Ammon's horn (tissue), 1 donor: ENCODE measurements around the gene NKX2-4.
"Not testable (repeated sequence)": the region's sequence is repeated elsewhere in the genome, so short reads cannot be mapped to it uniquely, and the experiment has no call there.

ENCODE experiments used
- DNase-seq: peaks from one replicate; pipeline ENCODE4 v3.0.0-alpha.2; 2016; ENCODE audit warnings: low spot score

NKX2-4 gene

DNA sequence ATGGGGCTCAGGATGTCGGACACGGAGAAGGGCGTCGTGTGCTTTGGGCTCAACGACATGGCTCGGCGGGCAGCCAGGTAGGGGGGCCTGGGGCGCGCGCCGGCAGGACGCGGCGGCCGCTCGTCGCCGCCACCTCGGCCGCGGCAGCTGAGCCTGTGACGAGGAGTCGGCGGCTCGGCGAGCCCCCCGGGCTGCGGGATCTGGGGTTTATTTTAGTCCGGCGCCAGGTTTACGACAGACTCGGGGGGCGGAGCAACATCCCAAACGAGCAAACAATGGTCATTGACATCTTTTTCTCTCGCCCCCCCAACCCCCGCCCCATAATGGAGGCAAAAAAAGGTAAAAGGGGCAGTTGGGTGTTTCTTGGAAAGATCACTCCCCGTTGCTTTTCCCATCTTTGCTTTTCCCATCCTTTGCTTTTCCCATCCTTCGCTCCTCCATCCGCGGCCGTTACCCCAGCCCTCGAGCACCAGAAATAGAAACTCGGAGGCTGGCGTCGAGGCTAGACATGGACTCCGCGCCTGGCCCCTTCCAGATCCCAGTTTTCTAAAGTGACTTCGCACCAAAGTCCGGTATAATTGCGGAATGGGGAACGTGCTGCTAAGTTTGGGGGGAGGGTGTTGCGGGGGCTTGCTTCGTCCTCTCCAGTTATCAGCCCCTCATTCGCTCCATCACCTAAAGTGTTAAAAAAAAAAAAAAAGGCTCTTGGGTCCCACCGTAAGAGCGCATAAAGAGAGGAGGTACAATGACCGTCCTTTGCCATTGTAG, at the start of gene NKX2-4:
TSS of gene NKX2-4 (minus strand) at position 186 of the 768 bp plus-strand sequence. CDS start at position 59, 127 bp downstream.
- DNase-seq: no peak

DNA sequence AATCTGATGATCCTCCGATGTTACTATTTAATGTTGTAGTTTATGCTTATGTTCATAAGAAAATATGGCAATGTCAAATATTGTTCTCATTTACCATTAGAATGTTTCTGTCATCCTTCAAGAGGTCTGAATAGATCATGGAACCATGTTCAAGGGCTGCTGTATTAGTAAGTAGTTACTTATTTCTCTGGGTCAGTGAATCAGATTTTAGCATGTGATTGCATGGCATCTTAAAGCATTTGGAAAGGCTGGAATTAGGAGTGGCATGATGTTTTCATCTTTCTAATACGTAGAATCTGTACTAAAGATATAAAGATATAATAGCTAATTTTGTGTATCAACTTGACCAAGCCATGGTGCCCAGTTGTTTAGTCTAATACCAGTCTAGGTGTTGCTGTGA, 40.5 kb upstream of the NKX2-4 start:
- DNase-seq: no peak

DNA sequence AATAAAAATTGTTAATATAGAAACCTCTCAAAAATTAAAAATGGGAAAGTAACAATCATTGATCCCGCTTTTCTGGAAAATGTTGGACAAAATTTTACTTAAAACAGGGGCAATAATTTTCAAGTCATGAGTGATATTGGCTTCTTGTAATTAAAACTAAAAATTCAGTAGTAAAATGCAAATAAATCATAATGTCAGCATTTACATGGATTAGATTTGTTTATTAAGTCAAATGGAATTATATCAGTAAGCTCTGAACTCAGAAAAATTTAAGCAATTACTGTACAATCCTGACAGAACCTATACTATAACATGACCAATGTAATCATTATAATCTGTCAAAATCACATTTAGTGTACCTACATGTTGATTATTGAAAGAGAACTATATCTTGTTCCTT, 39.9 kb upstream of the NKX2-4 start:
- no peak for DNase-seq

DNA sequence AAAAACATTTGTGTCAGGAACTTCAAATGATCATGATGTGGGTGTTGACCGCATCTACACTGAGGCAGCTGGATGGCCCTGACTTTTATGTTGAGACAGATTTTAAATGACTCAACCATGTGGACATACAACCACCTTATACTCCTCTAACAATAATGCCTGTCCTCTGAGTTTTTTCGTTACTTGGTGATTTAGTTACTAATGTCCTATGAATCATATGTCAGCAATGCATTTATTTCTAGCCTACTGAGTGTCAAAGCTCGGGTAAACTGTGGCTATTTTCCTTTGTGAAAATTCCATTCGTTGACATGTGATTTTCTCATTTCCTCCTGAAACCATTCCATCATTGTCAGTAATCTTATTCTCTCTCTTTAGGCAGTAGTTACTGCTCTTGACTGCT, 38.9 kb upstream of the NKX2-4 start:
- no peak for DNase-seq

DNA sequence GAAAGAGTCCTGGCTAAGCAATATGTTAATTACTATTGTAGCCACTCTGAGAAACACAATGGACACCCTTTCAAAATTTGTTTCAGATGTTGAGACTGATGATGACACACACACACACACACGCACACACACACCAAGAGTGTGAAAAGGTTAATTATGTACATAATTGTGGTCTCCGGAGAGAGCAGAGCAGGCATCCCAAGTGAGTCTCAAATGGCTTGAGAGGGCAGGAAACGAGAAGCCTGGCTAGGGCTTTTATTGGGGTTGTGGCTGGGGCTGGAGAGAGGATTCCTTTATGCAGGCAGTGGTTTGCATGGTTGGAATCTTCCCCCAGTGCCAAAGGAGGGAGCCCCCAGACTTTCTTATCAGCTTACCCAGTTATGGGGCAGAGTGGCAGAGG, 38.2 kb upstream of the NKX2-4 start:
- no peak for DNase-seq

DNA sequence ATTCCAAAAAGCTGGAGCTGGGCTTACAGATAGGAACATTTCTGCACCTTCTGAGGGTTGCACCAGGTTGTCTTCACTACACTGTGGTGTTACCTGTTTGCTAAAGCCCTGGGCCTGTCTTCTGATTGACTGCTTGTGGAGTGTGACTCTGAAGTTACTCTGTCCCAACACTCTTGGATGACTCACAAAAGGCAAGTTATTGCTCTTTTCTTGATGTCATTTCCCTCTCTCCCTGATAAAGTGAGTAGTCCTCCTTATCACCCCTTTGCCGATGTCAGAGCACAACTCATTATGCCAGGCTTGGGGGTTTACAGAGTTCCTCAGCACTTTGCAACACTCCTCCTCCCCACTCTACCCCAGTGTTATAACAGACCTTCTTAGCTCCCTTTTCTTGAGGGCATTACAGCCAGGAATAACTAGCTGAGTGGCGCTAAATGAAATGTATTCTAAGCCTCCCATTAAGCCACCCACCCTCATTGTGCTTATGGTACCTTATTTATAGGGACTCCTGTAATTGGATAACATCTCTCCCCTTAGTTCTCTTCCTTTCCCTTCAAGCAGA, 36.1 kb upstream of the NKX2-4 start:
- no peak for DNase-seq

DNA sequence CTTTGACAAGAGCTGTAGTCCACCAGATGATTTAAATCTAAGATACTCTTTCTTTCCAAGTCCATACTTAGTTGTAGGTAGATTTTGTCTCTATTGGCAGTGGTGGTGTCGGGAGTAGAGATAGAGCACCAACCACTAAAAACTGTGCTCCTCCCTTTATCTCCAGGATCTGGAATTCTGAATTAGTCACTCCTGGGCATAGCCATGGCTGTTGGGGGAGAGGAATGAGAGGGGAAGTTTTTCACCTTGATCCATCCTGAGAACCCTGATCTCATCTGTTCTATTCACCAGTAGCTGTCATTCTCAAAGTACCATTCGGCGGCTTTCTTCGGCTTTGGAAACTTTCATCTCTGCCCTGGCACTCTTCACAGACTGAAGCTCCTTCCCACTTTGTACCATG, 35.6 kb upstream of the NKX2-4 start:
- no peak for DNase-seq

DNA sequence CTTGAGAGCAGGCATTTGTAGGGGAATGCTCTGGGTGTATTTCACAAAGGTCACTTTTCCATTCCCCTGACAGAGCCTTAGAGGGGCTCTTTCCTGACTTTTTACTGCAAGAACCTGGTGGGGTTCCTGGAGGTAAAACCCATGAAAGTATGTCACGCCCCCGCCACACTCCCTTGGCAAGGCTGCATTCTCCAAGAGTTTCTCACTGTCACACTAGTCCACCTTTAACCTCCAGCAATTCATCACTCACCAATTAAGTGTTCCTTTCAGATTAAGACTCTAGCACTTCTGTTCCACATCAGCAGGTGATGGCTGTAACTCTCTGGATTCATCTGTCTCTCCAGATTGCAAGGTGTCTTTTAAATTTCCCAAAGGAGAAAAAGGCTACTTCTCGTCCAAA, 32.7 kb upstream of the NKX2-4 start:
- no peak for DNase-seq

DNA sequence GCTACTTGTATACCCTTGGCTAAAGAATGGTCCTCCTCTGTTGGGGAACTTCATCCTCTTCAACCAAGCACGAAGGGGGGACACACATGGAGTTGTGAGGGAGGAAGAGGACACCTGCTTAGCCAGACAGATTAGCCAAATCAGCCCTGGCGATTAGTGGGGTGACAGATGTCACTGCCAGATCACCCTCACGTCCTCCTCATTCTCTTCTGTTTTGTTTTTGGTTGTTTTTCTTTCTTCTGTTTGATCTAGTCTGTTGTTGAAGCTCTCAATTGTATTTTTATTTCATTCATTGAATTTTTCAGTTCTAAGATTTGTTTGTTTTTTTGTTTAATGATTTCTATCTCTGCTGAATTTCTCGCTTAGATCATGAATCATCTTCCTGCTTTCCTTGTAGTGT, 27.5 kb upstream of the NKX2-4 start:
- DNase-seq: no peak

DNA sequence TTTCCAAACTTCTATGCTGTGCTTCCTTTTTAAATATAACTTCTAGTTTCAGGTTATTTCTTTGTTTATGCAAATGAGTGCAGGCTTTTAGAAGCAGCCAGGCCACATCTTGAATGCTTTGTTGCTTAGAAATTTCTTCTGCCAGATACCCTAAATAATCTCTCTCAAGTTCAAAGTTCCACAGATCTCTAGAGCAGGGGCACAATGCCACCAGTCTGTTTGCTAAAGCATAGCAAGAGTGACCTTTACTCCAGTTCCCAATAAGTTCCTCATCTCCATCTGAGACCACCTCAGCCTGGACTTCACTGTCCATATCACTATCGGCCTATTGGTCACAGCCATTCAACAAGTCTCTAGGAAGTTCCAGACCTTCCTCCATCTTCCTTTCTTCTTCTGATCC, 26.4 kb upstream of the NKX2-4 start:
- not testable (repeated sequence) for DNase-seq

DNA sequence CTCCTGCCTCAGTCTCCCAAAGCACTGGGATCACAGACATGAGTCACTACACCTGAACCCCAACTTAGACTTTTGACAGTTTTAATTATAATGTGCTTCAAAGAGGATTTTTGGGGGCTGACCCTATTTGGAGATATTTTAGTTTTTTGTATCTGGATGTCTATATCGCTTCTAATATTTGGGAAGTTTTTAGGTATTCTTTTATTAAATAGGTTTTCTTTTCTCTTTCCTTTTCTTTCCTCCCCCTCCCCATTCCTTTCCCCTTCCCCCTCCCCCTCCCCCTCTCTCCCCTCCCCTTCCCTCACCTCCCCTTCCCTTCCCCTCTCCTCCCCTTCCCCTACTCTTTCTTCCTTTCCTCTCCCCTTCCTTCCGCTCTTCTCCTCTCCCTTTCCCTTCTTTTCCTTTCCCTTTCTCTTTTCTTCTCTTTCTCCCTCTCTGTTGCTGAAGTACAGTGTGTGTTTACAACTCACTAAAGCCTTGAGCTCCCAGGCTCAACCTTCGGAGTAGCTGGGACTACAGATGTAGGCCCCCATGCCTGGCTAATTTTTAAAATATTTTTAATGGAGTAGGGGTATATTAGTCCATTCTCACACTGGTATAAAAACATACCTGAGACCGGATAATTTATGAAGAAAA, 24.4 kb upstream of the NKX2-4 start:
- no peak for DNase-seq

DNA sequence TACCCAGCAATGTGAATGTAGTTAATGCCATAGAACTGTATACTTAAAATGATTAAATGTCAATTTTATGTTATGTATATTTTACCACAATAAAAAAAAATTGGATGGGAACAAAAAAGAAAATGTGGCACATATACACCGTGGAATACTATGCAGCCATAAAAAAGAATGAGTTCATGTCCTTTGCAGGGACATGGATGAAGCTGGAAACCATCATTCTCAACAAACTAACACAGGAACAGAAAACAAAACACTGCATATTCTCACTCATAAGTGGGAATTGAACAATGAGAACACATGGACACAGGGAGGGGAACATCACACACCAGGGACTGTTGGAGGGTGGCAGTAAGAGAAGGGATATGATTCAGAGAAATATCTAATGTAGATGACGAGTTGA, 21.8 kb upstream of the NKX2-4 start:
- DNase-seq: not testable (repeated sequence)

DNA sequence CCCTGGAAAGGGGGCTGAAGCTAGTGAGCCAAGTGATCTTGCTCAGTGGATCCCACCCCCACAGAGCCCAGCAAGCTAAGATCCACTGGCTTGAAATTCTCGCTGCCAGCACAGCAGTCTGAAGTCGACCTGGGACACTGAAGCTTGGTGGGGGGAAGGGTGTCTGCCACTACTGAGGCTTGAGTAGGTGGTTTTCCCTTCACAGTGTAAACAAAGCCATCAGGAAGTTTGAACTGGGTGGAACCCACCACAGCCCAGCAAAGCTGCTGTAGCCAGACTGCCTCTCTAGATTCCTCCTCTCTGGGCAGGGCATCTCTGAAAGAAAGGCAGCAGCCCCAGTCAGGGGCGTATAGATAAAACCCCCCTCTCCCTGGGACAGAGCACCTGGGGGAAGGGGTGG, 16.7 kb upstream of the NKX2-4 start:
- not testable (repeated sequence) for DNase-seq

DNA sequence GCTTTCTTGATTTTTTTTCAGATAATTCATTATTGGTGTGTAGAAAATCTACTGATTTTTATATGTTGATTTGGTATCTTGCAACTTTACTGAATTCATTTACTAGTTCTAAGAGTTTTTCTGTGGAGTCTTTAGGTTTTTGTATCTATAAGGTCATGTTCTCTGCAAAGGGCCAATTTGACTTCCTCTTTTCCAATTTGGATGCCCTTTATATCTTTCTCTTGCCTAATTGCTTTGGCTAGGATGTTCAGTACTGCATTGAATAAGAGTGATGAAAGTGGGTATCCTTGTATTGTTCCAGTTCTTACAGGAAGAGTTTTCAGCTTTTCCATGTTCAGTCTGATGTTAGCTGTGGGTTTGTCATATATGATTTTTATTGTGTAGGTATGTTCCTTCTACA, 14.4 kb upstream of the NKX2-4 start:
- no peak for DNase-seq

DNA sequence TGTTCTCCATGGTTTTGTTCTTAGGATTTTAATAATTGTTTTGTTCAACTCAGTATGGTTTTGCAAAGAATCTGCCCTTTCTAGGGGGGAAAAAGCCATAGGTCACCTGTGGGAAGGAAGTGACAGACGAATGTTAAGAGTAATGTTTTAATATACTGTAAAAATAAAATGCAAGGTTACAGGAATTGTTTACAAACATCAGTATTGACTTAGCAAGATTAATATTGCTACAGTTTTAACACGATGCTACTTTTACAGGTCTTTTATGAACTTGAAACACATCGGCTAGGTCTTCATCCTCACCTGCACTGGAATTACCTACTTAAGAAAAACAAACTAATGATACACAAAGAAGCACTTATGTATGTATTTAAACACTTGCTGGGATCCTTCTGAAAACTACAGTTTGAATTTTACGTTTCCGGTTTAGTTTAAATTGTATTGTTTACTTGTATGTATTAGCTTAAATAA, 1.7 kb upstream of the NKX2-4 start:
- DNase-seq: no peak

DNA sequence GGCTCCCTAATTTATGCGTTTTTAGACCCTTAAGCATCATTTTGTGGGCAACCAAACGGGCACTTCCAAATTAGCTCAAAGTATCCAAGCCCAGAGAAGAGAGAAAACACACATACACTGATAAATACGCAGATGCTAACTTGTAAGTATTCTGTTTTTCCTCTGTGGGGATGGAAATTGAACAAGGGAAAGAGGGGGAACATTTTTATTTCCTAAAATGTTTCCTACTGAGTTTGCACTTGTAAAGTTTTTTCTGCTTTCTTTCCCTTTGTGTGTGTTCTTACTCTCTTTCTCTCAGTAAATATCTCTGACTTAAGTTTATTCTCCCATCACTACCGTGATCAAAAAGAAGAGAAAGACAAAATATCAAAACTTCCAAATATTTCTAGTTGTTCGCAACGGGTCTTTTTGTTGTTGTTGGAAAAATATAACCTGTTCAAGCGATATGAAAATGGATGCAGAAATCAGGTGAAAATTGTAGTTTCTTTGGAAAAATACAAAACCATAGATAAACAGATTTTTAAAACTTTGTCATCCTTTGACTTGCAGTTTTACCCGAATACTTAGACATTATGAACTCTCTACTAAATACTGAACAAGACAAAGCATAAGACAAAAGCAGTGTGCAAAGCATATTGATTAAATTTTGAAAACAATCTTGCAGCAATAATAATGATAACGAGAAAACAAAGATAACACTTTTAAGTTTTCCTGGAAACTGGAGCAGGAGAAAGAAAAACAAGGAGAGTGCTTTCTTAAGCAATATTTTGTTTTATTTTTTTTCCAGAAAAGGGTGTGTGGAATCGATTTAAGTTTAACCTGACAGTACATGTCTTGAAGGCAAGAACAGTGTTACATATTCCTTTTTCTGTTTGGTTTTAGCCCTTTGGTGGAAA, 1.0 kb upstream of the NKX2-4 start:
- DNase-seq: no peak

DNA sequence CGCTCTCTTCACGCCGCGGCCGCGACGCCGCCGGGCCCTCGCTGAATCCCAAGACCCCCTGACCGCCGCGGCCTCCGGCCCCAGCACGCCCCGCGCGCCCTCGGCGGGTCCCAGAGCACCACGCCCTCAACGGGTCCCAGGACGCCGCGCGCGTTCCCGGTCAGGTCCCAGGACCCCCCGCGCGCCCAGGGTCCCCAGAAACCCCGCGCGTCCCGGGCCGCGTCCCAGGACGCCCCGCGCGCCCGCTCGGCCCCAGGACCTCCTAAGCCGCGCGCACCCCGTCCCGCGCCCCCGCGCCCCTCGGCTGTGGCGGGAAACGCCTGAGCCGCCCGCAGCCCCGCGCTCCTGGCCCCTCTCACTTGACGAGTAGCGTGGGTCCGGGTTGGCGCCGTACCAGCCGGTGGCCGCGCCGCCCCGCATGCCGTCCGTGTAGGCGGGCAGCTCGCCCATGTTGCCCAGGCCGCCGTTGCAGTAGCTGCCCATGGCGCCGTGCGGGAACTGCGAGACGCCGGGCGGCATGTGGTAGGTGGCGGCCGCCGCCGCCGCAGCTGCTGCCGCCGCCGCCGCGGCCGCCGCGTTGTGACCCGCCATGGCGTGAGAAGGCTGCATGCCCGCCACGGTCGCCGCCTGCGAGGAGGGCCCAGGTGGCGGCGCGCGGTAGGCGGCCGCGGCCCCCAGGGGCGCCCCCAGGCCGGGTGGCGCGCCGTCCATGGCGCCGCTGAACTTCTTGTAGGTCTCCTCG, 556 bp downstream of the NKX2-4 start:
- DNase-seq: no peak

DNA sequence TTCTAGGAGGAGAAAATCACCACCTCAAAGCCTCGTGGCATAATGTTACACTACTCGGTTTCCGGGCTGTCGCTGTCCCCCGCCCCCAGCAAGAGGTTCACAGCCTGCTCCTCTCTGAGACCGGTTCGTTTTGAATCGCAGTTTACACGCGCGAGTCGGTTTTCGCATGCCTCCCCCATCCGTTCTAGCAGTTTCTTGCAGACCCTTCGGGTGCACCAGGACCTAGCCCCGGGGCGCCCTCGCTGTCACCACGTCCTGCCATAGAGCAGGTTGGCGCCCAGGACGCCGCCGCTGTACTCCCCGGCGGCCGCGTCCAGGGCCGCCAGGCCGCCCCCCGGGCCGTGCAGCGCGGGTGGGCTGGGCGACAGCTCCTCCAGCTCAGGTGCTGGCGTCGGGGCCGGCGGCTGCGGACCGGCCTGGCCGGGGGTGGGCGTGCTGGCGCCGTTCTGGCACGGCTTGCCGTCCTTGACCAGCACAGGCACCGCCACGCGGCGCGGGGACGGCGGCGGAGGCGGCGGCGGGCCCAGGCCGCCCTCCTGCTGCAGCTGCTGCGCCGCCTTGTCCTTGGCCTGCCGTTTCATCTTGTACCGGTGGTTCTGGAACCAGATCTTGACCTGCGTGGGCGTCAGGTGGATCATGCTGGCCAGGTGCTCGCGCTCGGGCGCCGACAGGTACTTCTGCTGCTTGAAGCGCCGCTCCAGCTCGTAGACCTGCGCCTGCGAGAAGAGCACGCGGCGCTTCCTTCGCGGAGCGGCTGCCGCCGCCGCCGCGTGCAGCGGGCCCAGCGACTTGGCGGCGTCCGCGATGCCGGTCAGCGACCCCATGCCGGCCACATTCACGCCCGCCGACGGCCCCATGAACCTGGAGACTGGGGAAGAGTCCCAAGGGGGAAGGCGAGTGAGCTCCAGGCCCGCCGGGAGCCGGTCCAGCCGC, 1.4 kb downstream of the NKX2-4 start:
- DNase-seq: no peak

DNA sequence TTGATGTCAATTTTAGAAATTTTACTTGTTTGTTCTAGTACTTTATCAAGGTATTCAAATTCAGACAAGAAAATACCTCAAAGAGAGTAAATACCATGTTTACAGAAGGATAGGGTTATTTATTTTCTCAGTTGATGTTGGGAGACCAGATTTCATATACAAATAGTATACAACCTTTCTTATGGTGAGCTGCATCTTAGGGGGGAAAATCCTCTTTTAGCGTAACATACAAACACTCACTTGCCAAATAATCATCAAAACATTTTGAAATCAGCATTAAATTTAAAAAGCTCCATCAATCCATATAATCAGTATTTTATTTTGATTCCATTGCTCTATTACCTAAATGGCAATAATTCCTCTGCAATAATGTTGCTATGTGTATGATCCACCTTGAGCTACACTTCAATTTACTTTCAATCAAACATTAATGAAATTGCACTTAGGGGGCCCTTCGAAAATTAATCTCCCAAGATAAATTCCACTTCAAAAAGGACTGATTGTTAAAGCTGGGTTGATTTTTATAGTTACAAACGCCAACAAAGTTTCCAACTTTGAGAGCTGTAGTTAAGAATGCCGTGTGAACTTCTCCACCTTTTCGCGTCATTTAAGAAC, 2.2 kb downstream of the NKX2-4 start:
- no peak for DNase-seq

DNA sequence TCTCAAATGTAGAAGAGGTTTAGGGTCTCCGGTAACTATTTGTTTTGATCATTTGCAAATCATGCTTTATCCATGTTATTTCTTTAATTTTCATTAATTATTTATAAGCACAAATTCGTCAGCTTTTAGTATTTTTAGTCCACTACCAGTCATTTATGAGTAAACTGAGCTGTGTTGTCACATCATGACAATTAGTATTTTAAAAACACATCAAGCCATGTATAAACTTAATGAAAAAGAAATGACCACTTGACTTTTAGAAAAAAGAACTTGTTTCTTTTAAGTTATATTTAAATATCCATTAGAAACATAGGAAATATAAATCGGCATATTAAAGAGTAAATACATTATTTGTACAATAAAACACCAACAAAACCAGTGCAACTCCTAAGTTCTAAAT, 2.8 kb downstream of the NKX2-4 start:
- DNase-seq: no peak
